Measurements from ENCODE around the gene GLIS1. TPM values are rescaled to one million over a fixed set of nuclear protein-coding genes. Genes with fewer than 3 reads are reported as not detected.

GLIS1 gene
- total RNA-seq, 1 donor from 2014 or later, result not detected

- Histone ChIP-seq H3K9me3 (no peaks in the 10 kb centered on the region), H3K27me3 (no peaks in the 10 kb centered on the region), H3K4me1 (no peaks in the 10 kb centered on the region), H3K27ac (no peak overlapping the region), H3K36me3 (no peaks in the 10 kb centered on the region), H3K4me3 (no peak overlapping the region)
- TF ChIP-seq CTCF (IDR thresholded peaks at IDR 0.05), result no peak
- intact Hi-C loops (cut with DNase I), result no loop called here
- DNase-seq (ENCODE audit: low spot score in 2 of 2), result no peak
These were observed 8.9 kb upstream of the GLIS1 start for GRCh38 chr1:53747841-53748240.

- Histone ChIP-seq H3K27ac (no peak overlapping the region), H3K9me3 (no peaks in the 10 kb centered on the region), H3K27me3 (no peaks in the 10 kb centered on the region), H3K36me3 (no peaks in the 10 kb centered on the region), H3K4me3 (no peak overlapping the region), H3K4me1 (peaks cover 10 to 13% of the 10 kb centered on the region in 2 donors)
- no peak for DNase-seq (ENCODE audit: low spot score in 2 of 2)
- intact Hi-C loops (cut with DNase I), result no loop called here
- no peak for TF ChIP-seq CTCF (IDR thresholded peaks at IDR 0.05)
These were observed 1.7 kb upstream of the GLIS1 start for GRCh38 chr1:53740621-53741105.

- Histone ChIP-seq H3K4me1 (peaks cover 10 to 13% of the 10 kb centered on the region in 2 donors), H3K36me3 (no peaks in the 10 kb centered on the region), H3K4me3 (peak overlapping the region; percentile 52 to 78), H3K27ac (no peak overlapping the region), H3K27me3 (no peaks in the 10 kb centered on the region), H3K9me3 (no peaks in the 10 kb centered on the region)
- no peak for DNase-seq (ENCODE audit: low spot score in 2 of 2)
- TF ChIP-seq CTCF (IDR thresholded peaks at IDR 0.05), result no peak
- intact Hi-C loops (cut with DNase I), result no loop called here
These were observed 507 bp downstream of the GLIS1 start for GRCh38 chr1:53738205-53739108.

- H3K36me3 ChIP-seq, result no peaks in the 10 kb centered on the region
- H3K27ac ChIP-seq, result no peak overlapping the region
- H3K27me3 ChIP-seq, result no peaks in the 10 kb centered on the region
- H3K4me3 ChIP-seq, result peak overlapping the region; percentile 52 to 78
- intact Hi-C loops (cut with DNase I), result no loop called here
- no peaks in the 10 kb centered on the region for H3K9me3 ChIP-seq
- DNase-seq (ENCODE audit: low spot score in 2 of 2), result no peak
- peaks cover 10 to 13% of the 10 kb centered on the region in 2 donors for H3K4me1 ChIP-seq
- no peak for TF ChIP-seq CTCF (IDR thresholded peaks at IDR 0.05)
These were observed 1.2 kb downstream of the GLIS1 start for GRCh38 chr1:53737648-53738204.

- intact Hi-C loops (cut with DNase I), result no loop called here
- Histone ChIP-seq H3K4me3 (no peak overlapping the region), H3K4me1 (peaks cover 10 to 13% of the 10 kb centered on the region in 2 donors), H3K27ac (no peak overlapping the region), H3K36me3 (no peaks in the 10 kb centered on the region), H3K27me3 (no peaks in the 10 kb centered on the region), H3K9me3 (no peaks in the 10 kb centered on the region)
- DNase-seq (ENCODE audit: low spot score in 2 of 2), result no peak
- no peak for TF ChIP-seq CTCF (IDR thresholded peaks at IDR 0.05)
These were observed 2.7 kb downstream of the GLIS1 start for GRCh38 chr1:53736290-53736689.
